ENCODE measurements around the gene TTF1. TPM values are rescaled to one million over a fixed set of nuclear protein-coding genes. Genes with fewer than 3 reads are reported as not detected.

Gene TTF1
- total RNA-seq, 1 donor from 2014 or later, result 7.1 TPM

GRCh38 chr9:132346177-132346576 lies 60.5 kb downstream of the TTF1 start:
- no peak for TF ChIP-seq CTCF (IDR thresholded peaks at IDR 0.05; ENCODE audit: insufficient read depth, low read length, severe bottlenecking)
- Histone ChIP-seq H3K36me3 (ENCODE audit: control insufficient read depth, insufficient read depth, low read length) (peaks cover 19% of the 10 kb centered on the region), H3K27me3 (ENCODE audit: control insufficient read depth, insufficient read depth, low read length) (no peaks in the 10 kb centered on the region), H3K4me3 (ENCODE audit: low read depth, low read length) (no peak overlapping the region)
- DNase-seq (ENCODE audit: low read depth) (no peak), FAIRE-seq (no peak)

- H3K36me3 ChIP-seq (ENCODE audit: control insufficient read depth, insufficient read depth, low read length), result peaks cover 20% of the 10 kb centered on the region
- no peak for TF ChIP-seq CTCF (IDR thresholded peaks at IDR 0.05; ENCODE audit: insufficient read depth, low read length, severe bottlenecking)
- no peaks in the 10 kb centered on the region for H3K27me3 ChIP-seq (ENCODE audit: control insufficient read depth, insufficient read depth, low read length)
- no peak overlapping the region for H3K4me3 ChIP-seq (ENCODE audit: low read depth, low read length)
- FAIRE-seq (no peak), DNase-seq (ENCODE audit: low read depth) (peak; percentile 82)
These were observed 65.3 kb downstream of the TTF1 start for GRCh38 chr9:132341177-132341840.

- no peak for TF ChIP-seq CTCF (IDR thresholded peaks at IDR 0.05; ENCODE audit: insufficient read depth, low read length, severe bottlenecking)
- Histone ChIP-seq H3K36me3 (ENCODE audit: control insufficient read depth, insufficient read depth, low read length) (peaks cover 14% of the 10 kb centered on the region), H3K4me3 (ENCODE audit: low read depth, low read length) (no peak overlapping the region), H3K27me3 (ENCODE audit: control insufficient read depth, insufficient read depth, low read length) (no peaks in the 10 kb centered on the region)
- DNase-seq (ENCODE audit: low read depth), result no peak
- no peak for FAIRE-seq
These were observed 72.3 kb downstream of the TTF1 start for GRCh38 chr9:132334364-132334763.

GRCh38 chr9:132333556-132333955 lies 73.1 kb downstream of the TTF1 start:
- TF ChIP-seq CTCF (IDR thresholded peaks at IDR 0.05; ENCODE audit: insufficient read depth, low read length, severe bottlenecking), result no peak
- no peak overlapping the region for H3K4me3 ChIP-seq (ENCODE audit: low read depth, low read length)
- DNase-seq (ENCODE audit: low read depth), result no peak
- H3K27me3 ChIP-seq (ENCODE audit: control insufficient read depth, insufficient read depth, low read length), result no peaks in the 10 kb centered on the region
- FAIRE-seq, result no peak
- H3K36me3 ChIP-seq (ENCODE audit: control insufficient read depth, insufficient read depth, low read length), result peaks cover 15% of the 10 kb centered on the region

- DNase-seq (ENCODE audit: low read depth) (no peak), FAIRE-seq (no peak)
- Histone ChIP-seq H3K27me3 (ENCODE audit: control insufficient read depth, insufficient read depth, low read length) (no peaks in the 10 kb centered on the region), H3K4me3 (ENCODE audit: low read depth, low read length) (no peak overlapping the region), H3K36me3 (ENCODE audit: control insufficient read depth, insufficient read depth, low read length) (peaks cover 15% of the 10 kb centered on the region)
- TF ChIP-seq CTCF (IDR thresholded peaks at IDR 0.05; ENCODE audit: insufficient read depth, low read length, severe bottlenecking), result no peak
These were observed 78.1 kb downstream of the TTF1 start for GRCh38 chr9:132328580-132328979.

GRCh38 chr9:132327537-132327936 lies 79.1 kb downstream of the TTF1 start:
- Histone ChIP-seq H3K4me3 (ENCODE audit: low read depth, low read length) (no peak overlapping the region), H3K36me3 (ENCODE audit: control insufficient read depth, insufficient read depth, low read length) (peaks cover 13% of the 10 kb centered on the region), H3K27me3 (ENCODE audit: control insufficient read depth, insufficient read depth, low read length) (no peaks in the 10 kb centered on the region)
- DNase-seq (ENCODE audit: low read depth) (no peak), FAIRE-seq (no peak)
- no peak for TF ChIP-seq CTCF (IDR thresholded peaks at IDR 0.05; ENCODE audit: insufficient read depth, low read length, severe bottlenecking)
